Fibroblast of lung (primary cell): ENCODE measurements around the gene ZNF189. TPM values are rescaled to one million over a fixed set of nuclear protein-coding genes. Genes with fewer than 3 reads are reported as not detected.
"Not testable (repeated sequence)": the region's sequence is repeated elsewhere in the genome, so short reads cannot be mapped to it uniquely, and the experiment has no call there.

Experiments used
- DNase-seq, 2 donors: peaks; one replicate each; pipeline versions ENCODE4 v3.0.0 to v3.0.0-alpha.2; 2010; ENCODE audit warnings: low read depth in 2 of 2
- H2AFZ ChIP-seq: 2 replicates; pipeline ENCODE4 v1.5.1; 2012; ENCODE audit warnings: low read length, control low read depth, inconsistent platforms
- H3K27ac ChIP-seq: 2 replicates; pipeline ENCODE4 v1.5.1; 2011; ENCODE audit warnings: low read length, control low read depth; ENCODE audit not compliant: insufficient read depth
- H3K27me3 ChIP-seq: 2 replicates; pipeline ENCODE4 v1.5.1; 2011; ENCODE audit warnings: mild to moderate bottlenecking, low read length; ENCODE audit not compliant: control insufficient read depth, insufficient read depth
- H3K36me3 ChIP-seq: 2 replicates; pipeline ENCODE4 v1.5.1; 2011; ENCODE audit warnings: low read length; ENCODE audit not compliant: control insufficient read depth, insufficient read depth
- H3K4me1 ChIP-seq: 2 replicates; pipeline ENCODE4 v1.5.1; 2011; ENCODE audit warnings: low read length; ENCODE audit not compliant: control insufficient read depth, insufficient read depth; ENCODE audit errors: extremely low read depth
- H3K4me2 ChIP-seq: 2 replicates; pipeline ENCODE4 v1.5.1; 2011; ENCODE audit warnings: low read length, control low read depth; ENCODE audit not compliant: insufficient read depth; ENCODE audit errors: extremely low read depth
- H3K4me3 ChIP-seq, 4 experiments: fragments of 200-600 bp in 1 of 4; sonication (generic) in 1 of 4; replicated peaks in 1 of 4; 2 replicates each; pipeline ENCODE4 v1.5.1; 2011 to 2016; ENCODE audit warnings: low read length in 4 of 4, low read depth in 3 of 4, mild to moderate bottlenecking in 3 of 4, control low read depth in 2 of 4, inconsistent platforms in 1 of 4, mixed read lengths in 1 of 4; ENCODE audit not compliant: insufficient read depth in 1 of 4; ENCODE audit errors: control extremely low read depth in 1 of 4
- H3K79me2 ChIP-seq: 2 replicates; pipeline ENCODE4 v1.5.1; 2012; ENCODE audit warnings: mild to moderate bottlenecking, low read length, inconsistent platforms; ENCODE audit not compliant: control insufficient read depth, insufficient read depth
- H3K9ac ChIP-seq: 2 replicates; pipeline ENCODE4 v1.5.1; 2011; ENCODE audit warnings: mild to moderate bottlenecking, low read length, control low read depth; ENCODE audit not compliant: insufficient read depth
- H3K9me3 ChIP-seq: 2 replicates; pipeline ENCODE4 v1.5.1; 2012; ENCODE audit warnings: low read depth, low read length; ENCODE audit not compliant: control insufficient read depth, insufficient read depth
- H4K20me1 ChIP-seq: 2 replicates; pipeline ENCODE4 v1.5.1; 2011; ENCODE audit warnings: low read length; ENCODE audit not compliant: control insufficient read depth, insufficient read depth; ENCODE audit errors: extremely low read depth
- CTCF ChIP-seq, 2 donors: IDR thresholded peaks in 1 of 2; conservative IDR thresholded peaks in 1 of 2; 1 replicate in 1 of 2; 2 replicates in 1 of 2; pipeline ENCODE4 v1.5.1; 2011 to 2012; ENCODE audit warnings: low read length in 2 of 2, control low read depth in 1 of 2, inconsistent platforms in 1 of 2, low read depth in 1 of 2, mild to moderate bottlenecking in 1 of 2
- EZH2 ChIP-seq: IDR thresholded peaks from 2 replicates; pipeline ENCODE4 v1.5.1; 2012; ENCODE audit warnings: low read length, control low read depth, mild to moderate bottlenecking; ENCODE audit errors: missing control alignments
- polyA plus RNA-seq, 2 donors: library from polyadenylated mRNA; depleted of rRNA in 1 of 2; stranded (reverse) in 1 of 2; unstranded in 1 of 2; fragments of >200 nt; gene quantifications; 2 replicates each; pipeline ENCODE4 v1.2.1, GENCODE V29; 2011 to 2012; ENCODE audit warnings: missing spikeins in 1 of 2
- total RNA-seq: library from RNA; depleted of rRNA; stranded (reverse); fragments of >200 nt; gene quantifications from 2 replicates; pipeline ENCODE4 v1.2.1, GENCODE V29; 2014

The ZNF189 gene
- total and polyA plus RNA-seq, 2 donors (not counting 1 experiment from before 2014, with no cell fraction given) = 8.7 to 21.8 TPM

- no peak overlapping the region for H3K9ac ChIP-seq
- H4K20me1 ChIP-seq = no peaks in the 10 kb centered on the region
- H3K9me3 ChIP-seq = no peaks in the 10 kb centered on the region
- no peaks in the 10 kb centered on the region for H3K36me3 ChIP-seq
- H3K4me3 ChIP-seq = no peak overlapping the region
- TF ChIP-seq EZH2 (no peak), CTCF (conservative IDR thresholded peaks at IDR 0.05 in 1 of 2, IDR thresholded peaks at IDR 0.05 in 1 of 2; ENCODE audit: low read depth in 1 of 2, low read length in 2 of 2) (no peak)
- H2AFZ ChIP-seq = no peak overlapping the region
- H3K4me1 ChIP-seq = no peaks in the 10 kb centered on the region
- no peaks in the 10 kb centered on the region for H3K79me2 ChIP-seq
- DNase-seq = no peak
- no peak overlapping the region for H3K4me2 ChIP-seq
- no peak overlapping the region for H3K27ac ChIP-seq
- no peaks in the 10 kb centered on the region for H3K27me3 ChIP-seq
Measured at GRCh38 chr9:101381118-101381517, 17.5 kb upstream of the ZNF189 start.

- DNase-seq = no peak
- Histone ChIP-seq H3K9ac (no peak overlapping the region), H3K4me3 (no peak overlapping the region), H3K27ac (no peak overlapping the region), H3K9me3 (no peaks in the 10 kb centered on the region), H4K20me1 (no peaks in the 10 kb centered on the region), H3K36me3 (no peaks in the 10 kb centered on the region), H3K79me2 (no peaks in the 10 kb centered on the region), H2AFZ (no peak overlapping the region), H3K4me2 (no peak overlapping the region), H3K4me1 (no peaks in the 10 kb centered on the region), H3K27me3 (no peaks in the 10 kb centered on the region)
- TF ChIP-seq CTCF (conservative IDR thresholded peaks at IDR 0.05 in 1 of 2, IDR thresholded peaks at IDR 0.05 in 1 of 2; ENCODE audit: low read depth in 1 of 2, low read length in 2 of 2) (no peak), EZH2 (no peak)
Measured at GRCh38 chr9:101381833-101382342, 16.8 kb upstream of the ZNF189 start.

- TF ChIP-seq EZH2 (no peak), CTCF (conservative IDR thresholded peaks at IDR 0.05 in 1 of 2, IDR thresholded peaks at IDR 0.05 in 1 of 2; ENCODE audit: low read depth in 1 of 2, low read length in 2 of 2) (no peak)
- Histone ChIP-seq H3K4me3 (no peak overlapping the region), H3K4me1 (no peaks in the 10 kb centered on the region), H3K79me2 (no peaks in the 10 kb centered on the region), H3K9me3 (no peaks in the 10 kb centered on the region), H3K27me3 (no peaks in the 10 kb centered on the region), H3K27ac (no peak overlapping the region), H3K9ac (no peak overlapping the region), H2AFZ (no peak overlapping the region), H3K4me2 (no peak overlapping the region), H4K20me1 (no peaks in the 10 kb centered on the region), H3K36me3 (no peaks in the 10 kb centered on the region)
- DNase-seq = peak in 1 of 2 donors; percentile 62
Measured at GRCh38 chr9:101383361-101383760, 15.3 kb upstream of the ZNF189 start.

- not testable (repeated sequence) for H3K4me3 ChIP-seq, H3K27ac ChIP-seq, H2AFZ ChIP-seq, H3K79me2 ChIP-seq, DNase-seq, H3K9ac ChIP-seq, H3K4me2 ChIP-seq, H3K36me3 ChIP-seq, H4K20me1 ChIP-seq, H3K4me1 ChIP-seq, H3K9me3 ChIP-seq, H3K27me3 ChIP-seq
Measured at GRCh38 chr9:101384873-101385536, 13.6 kb upstream of the ZNF189 start, which contains the start of gene BAAT. TSS of gene BAAT (minus strand) at chr9:101385006. CDS start at chr9:101371404, 13,602 bp downstream.
